Measurements from ENCODE around the gene AKR1C1.
"Not testable (repeated sequence)": the region's sequence is repeated elsewhere in the genome, so short reads cannot be mapped to it uniquely, and the experiment has no call there.

AKR1C1 gene

GRCh38 chr10:4962876-4963814, at the start of gene AKR1C1:
Gene AKR1C1, plus strand, starts transcription at chr10:4963415. Its CDS starts 30 bp downstream, at chr10:4963445.
- DNase-seq = peak; percentile 63

DNA sequence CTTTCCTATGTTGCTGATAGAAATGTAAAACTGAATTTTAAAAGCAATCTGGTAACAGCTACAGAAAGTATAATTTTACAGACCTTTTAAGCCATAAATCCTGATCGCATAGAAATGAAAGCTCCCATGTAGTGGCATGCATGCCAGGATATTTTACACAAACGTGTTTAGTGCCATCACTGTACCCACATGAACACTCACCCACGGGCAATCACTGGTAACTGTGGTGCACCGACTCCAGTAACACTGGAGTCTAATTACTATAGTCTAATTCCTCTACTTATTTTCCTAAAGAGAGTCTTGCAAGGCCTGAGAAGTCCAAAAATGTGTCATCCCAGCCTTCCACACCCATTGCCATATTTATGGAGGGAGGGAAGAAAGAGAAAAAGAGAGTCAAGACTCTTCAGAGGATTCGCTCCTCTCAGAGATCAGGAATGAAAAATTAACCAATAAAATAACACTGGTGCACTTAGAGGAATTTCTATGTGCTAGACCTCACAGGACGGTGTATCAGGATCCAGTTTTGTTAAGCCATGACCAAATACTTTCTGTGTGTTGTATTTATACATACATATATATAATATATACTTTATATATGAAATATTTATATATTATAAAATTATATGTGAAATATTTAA, 48.9 kb upstream of the AKR1C1 start:
- DNase-seq = no peak

GRCh38 chr10:4916086-4916716, 47.0 kb upstream of the AKR1C1 start:
- DNase-seq = no peak

GRCh38 chr10:4918236-4918635, 45.0 kb upstream of the AKR1C1 start:
- DNase-seq = no peak

- DNase-seq = not testable (repeated sequence)
These were observed 38.7 kb upstream of the AKR1C1 start for GRCh38 chr10:4924482-4924881.

DNA sequence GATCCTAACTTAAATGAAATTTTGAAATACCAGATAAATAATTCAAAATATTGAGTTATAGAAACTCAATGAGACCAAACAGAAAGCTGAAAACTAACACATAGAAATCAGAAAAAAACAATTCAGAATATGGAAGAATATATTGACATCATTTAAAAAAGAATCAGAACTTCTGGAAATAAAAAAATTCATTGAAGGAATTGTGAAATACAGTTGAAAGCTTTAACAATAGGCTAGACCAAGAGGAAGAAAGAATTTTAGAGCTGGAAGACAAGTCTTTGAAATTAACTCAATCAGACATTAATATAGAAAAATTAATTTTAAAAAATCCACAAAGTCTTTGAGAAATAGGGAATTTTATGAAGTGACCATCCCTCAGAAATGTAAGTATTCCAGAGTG, 36.8 kb upstream of the AKR1C1 start:
- DNase-seq = no peak

GRCh38 chr10:4931587-4931986, 31.6 kb upstream of the AKR1C1 start:
- DNase-seq = no peak

- no peak for DNase-seq
These were observed 28.7 kb upstream of the AKR1C1 start for GRCh38 chr10:4934391-4934987.

- DNase-seq = no peak
These were observed 25.9 kb upstream of the AKR1C1 start for GRCh38 chr10:4937346-4937745.

- no peak for DNase-seq
These were observed 23.8 kb upstream of the AKR1C1 start for GRCh38 chr10:4939224-4940072.

GRCh38 chr10:4940073-4940428, 23.2 kb upstream of the AKR1C1 start:
- not testable (repeated sequence) for DNase-seq

GRCh38 chr10:4940909-4941308, 22.3 kb upstream of the AKR1C1 start:
- not testable (repeated sequence) for DNase-seq

DNA sequence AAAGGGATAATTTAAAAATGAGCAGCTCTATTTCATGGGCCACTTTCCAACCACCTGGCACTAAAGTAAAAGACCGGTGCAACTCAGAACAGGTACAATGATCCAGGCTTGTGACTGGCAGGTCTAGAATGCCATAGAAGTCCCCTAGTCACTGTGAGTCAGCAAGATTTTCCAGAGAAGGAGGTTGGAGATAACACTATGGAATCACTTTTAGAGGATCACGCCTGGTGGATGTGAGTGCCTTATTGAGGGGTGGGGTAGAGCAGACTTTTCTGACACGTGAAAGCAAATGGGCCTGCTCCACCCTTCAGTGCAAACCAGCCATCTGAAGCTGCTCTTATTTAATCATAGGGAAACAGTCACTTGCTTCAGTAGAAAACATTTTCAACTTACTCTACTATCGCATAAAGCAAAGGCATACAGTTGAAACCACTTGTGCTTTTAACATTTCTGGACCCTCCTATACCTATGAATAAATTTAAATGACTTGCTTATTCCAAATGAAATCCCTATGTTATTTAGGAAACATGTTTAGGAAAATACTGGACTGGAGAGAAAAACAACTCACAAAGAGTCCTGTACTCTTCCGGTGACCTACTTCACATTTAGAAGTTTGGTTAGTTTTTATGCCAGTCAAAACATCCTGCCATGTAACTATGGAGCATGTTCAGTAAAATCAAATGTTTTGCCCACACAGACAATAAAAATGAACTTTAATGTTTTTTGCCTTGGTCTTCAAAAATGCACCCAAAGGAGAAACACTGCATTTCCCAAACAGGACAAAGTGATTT, 21.5 kb upstream of the AKR1C1 start:
- no peak for DNase-seq

DNA sequence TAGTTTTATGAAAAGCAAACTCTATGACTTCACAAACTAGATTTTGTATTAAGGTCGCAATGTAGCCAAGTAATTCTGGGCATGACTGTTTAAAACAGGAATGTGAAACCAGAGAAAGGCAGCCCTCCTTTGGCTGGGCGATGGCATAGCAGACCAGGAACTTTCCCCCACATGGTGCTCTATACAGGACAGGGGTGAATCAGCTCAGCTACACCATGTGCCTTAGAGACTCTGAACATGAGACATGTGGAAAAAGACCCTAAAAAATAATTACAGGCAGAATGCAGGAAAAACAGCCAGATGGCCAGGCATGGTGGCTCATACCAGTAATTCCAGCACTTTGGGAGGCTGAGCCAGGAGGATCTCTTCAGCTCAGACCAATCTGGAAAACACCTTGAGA, 20.3 kb upstream of the AKR1C1 start:
- peak; percentile 77 for DNase-seq

GRCh38 chr10:4943416-4943815, 19.8 kb upstream of the AKR1C1 start:
- DNase-seq = not testable (repeated sequence)

DNA sequence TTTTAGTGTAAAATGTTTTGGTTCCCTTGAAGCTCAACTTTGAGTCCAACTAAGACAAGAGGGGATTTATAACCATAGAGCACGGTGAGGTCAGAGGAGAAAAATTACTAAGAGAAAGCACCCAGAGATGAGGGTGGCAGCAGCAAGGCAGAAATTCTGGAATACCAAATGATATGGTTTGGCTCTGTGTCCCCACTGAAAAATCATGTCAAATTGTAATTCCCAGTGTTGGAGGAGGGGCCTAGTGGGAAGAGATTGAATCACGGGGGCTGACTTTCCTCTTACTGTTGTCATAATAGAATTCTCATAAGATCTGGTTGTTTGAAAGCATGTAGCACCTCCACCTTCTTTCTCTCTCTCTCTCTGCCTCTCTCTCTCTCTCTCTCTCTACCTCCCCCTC, 19.4 kb upstream of the AKR1C1 start:
- no peak for DNase-seq

GRCh38 chr10:4944841-4945240, 18.4 kb upstream of the AKR1C1 start:
- no peak for DNase-seq

DNA sequence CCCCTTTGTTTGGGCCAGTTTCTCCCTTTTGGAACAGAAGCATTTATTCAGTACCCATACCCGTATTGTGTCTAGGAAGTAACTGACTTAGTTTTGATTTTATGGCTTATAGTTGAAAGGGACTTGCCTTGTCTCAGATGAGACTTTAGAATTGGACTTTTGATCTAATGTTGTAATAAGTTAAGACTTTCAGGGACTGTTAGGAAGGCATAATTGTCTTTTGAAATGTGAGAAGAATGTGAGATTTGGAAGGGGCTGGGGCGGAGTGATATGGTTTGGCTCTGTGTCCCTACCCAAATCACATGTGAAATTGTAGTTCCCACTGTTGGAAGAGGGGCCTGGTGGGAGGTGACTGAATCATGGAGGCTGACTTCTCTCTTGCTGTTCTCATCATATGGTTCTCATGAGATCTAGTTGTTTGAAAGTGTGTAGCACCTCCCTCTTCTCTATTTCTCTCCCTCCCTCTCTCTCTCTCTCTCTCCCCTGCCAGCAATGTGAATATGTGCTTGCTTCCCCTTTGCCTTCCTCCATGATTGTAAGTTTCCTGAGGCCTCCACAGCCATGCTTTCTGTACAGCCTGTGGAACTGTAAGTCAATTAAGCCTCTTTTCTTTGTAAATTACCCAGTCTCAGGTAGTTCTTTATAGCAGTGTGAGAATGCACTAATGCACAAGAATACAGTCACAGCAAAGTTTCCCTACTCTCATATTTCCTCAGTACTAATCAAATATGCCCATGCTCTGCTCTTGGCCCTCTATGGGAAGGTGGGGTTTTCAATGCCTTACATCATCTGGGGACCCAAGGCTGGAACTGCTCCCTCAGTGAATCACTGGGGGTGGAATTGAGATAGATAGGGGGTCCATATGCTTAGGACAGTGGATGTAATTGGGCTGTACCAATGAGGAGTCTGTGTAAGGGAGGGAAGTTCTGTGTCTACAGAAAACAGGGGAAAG, 17.2 kb upstream of the AKR1C1 start:
- DNase-seq = no peak

DNA sequence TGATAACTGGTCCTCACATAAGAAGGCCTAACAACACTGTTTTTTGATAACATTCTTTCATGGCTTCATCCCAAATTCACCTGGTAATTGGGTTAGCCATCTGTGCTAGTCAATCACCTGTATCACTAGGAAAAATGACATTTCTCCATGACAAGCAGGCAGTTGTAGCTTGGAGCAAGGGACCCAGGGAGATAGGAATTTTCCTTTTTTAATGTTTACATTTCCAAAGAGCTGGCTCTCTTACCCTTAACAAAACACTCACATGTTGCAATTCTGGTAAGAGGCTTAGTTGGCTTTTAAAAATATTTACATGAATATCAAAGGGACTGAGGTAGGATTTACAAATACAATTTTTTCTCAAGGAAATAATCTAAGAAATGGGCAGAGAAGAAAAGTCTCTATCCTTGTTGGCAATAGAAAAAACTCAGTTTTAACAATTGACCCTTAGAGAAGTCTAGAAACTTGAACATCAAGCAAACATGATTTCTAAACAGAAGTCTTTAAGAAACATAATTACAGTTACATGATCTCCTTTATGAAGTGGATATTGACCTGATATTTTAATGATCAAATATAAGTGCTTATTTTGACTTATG, 16.1 kb upstream of the AKR1C1 start:
- DNase-seq = peak; percentile 69

All from HCEC 1CT (cell line).